Esophagus squamous epithelium (tissue), 4 donors: ENCODE results near the gene PSTPIP2.

ENCODE experiments used
- CTCF ChIP-seq, 6 experiments: fragments of 450-650 bp in 4 of 6; fragments of 200-600 bp in 2 of 6; sonication (generic) in 2 of 6; IDR thresholded peaks; one replicate each; pipeline ENCODE4 v1.5.1; 2016 to 2019; ENCODE audit warnings: antibody characterized with exemption in 6 of 6, mild to moderate bottlenecking in 4 of 6, moderate library complexity in 4 of 6
- POLR2A ChIP-seq, 4 donors: fragments of 450-650 bp; IDR thresholded peaks; one replicate each; pipeline ENCODE4 v1.6.1; 2017; ENCODE audit warnings: antibody characterized with exemption in 4 of 4, mild to moderate bottlenecking in 4 of 4, moderate library complexity in 3 of 4

DNA sequence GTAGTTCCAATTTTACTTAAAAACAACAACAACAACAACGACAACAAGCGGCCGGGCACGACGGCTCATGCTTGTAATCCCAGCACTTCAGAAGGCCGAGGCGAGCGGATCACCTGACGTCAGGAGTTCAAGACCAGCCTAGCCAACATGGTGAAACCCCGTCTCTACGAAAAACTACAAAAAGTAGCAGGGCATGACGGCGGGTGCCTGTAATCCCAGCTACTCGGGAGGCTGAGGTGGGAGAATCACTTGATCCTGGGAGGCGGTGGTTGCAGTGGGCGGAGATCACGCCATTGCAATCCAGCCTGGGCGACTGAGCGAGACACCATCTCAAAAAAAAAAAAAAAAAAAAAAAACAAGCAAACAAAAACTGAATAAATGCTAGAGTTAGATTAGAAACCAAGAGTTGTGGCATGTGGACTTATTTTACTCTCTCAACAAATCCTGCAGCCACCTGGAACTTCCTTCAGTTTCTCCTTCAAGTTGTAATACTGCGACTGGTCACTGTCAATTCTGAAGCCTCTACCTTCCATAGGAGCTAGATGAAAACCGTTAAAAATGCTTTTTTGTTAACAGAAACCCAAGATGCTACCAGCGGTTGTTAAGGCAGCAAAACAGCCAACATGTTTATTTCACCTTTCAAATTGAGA is 24.7 kb upstream of the PSTPIP2 start:
- TF ChIP-seq CTCF (IDR thresholded peaks at IDR 0.05) (no peak), POLR2A (IDR thresholded peaks at IDR 0.05) (no peak)
